Gastrocnemius medialis (tissue), 4 donors: ENCODE measurements around the gene CIT.
"Not testable (repeated sequence)": the region's sequence is repeated elsewhere in the genome, so short reads cannot be mapped to it uniquely, and the experiment has no call there.

Experiments
- POLR2A ChIP-seq, 2 donors: fragments of 450-650 bp; IDR thresholded peaks; one replicate each; pipeline ENCODE4 v1.6.1; 2017; ENCODE audit warnings: antibody characterized with exemption in 2 of 2, mild to moderate bottlenecking in 2 of 2, moderate library complexity in 2 of 2
- TF ChIP-seq, protein P1 (sequence below), 5 experiments: fragments of 450-650 bp in 3 of 5; fragments of 200-600 bp in 2 of 5; sonication (generic) in 2 of 5; IDR thresholded peaks in 4 of 5; conservative IDR thresholded peaks in 1 of 5; 1 replicate in 4 of 5; 2 replicates in 1 of 5; pipeline ENCODE4 v1.5.1; 2016 to 2019; ENCODE audit warnings: antibody characterized with exemption in 5 of 5, mild to moderate bottlenecking in 3 of 5, moderate library complexity in 3 of 5

DNA sequence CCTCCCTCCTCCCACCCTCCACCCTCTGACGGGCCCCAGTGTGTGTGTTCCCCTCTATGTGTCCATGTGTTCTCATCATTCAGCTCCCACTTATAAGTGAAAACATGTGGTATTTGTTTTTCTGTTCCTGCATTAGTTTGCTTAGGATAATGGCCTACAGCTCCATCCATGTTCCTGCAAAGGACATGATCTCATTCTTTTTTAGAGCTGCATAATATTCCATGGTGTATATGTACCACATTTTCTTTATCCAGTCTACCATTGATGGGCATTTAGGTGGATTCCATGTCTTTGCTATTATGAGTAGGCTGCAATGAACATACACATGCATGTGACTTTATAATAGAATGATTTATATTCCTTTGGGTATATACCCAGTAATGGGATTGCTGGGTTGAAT lies 170.7 kb downstream of the CIT start:
- TF ChIP-seq POLR2A (IDR thresholded peaks at IDR 0.05), result not testable (repeated sequence)
- TF ChIP-seq, protein P1, sequence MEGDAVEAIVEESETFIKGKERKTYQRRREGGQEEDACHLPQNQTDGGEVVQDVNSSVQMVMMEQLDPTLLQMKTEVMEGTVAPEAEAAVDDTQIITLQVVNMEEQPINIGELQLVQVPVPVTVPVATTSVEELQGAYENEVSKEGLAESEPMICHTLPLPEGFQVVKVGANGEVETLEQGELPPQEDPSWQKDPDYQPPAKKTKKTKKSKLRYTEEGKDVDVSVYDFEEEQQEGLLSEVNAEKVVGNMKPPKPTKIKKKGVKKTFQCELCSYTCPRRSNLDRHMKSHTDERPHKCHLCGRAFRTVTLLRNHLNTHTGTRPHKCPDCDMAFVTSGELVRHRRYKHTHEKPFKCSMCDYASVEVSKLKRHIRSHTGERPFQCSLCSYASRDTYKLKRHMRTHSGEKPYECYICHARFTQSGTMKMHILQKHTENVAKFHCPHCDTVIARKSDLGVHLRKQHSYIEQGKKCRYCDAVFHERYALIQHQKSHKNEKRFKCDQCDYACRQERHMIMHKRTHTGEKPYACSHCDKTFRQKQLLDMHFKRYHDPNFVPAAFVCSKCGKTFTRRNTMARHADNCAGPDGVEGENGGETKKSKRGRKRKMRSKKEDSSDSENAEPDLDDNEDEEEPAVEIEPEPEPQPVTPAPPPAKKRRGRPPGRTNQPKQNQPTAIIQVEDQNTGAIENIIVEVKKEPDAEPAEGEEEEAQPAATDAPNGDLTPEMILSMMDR (IDR thresholded peaks at IDR 0.05 in 4 of 5, conservative IDR thresholded peaks at IDR 0.05 in 1 of 5), result not testable (repeated sequence)
